Ovary (tissue), 3 donors: ENCODE data around the gene ZSWIM7.

Source experiments
- CTCF ChIP-seq, 3 donors: fragments of 450-650 bp in 2 of 3; fragments of 200-600 bp in 1 of 3; IDR thresholded peaks; one replicate each; pipeline versions ENCODE4 v1.5.1 to v1.8.0; 2016 to 2022; ENCODE audit warnings: antibody characterized with exemption in 3 of 3, mild to moderate bottlenecking in 1 of 3
- POLR2A ChIP-seq: fragments of 450-650 bp; IDR thresholded peaks from one replicate; pipeline ENCODE4 v1.6.1; 2017; ENCODE audit warnings: antibody characterized with exemption, mild to moderate bottlenecking, moderate library complexity
- donor health status: DM: no; HTN: no; CAD: no.

- TF ChIP-seq CTCF (IDR thresholded peaks at IDR 0.05) (no peak), POLR2A (no peak)
These were observed 41.7 kb downstream of the ZSWIM7 start for GRCh38 chr17:15957608-15958307.
